Mucosa of rectum (tissue), 2 donors: ENCODE data around the gene CNEP1R1.

Source experiments
- H3K27ac ChIP-seq, 2 donors: one replicate each; pipeline ENCODE4 v1.7.0; 2013; ENCODE audit warnings: inconsistent platforms in 2 of 2, low read depth in 2 of 2, low read length in 2 of 2
- H3K27me3 ChIP-seq, 2 donors: one replicate each; pipeline ENCODE4 v1.7.0; 2013; ENCODE audit warnings: low read length in 2 of 2; ENCODE audit not compliant: control insufficient read depth in 2 of 2, insufficient read depth in 2 of 2
- H3K36me3 ChIP-seq, 2 donors: one replicate each; pipeline ENCODE4 v1.7.0; 2013; ENCODE audit warnings: low read length in 2 of 2; ENCODE audit not compliant: control insufficient read depth in 2 of 2, insufficient read depth in 2 of 2
- H3K4me1 ChIP-seq, 2 donors: one replicate each; pipeline ENCODE4 v1.7.0; 2013; ENCODE audit warnings: low read length in 2 of 2, mild to moderate bottlenecking in 1 of 2; ENCODE audit not compliant: control insufficient read depth in 2 of 2, insufficient read depth in 2 of 2
- H3K4me3 ChIP-seq, 2 donors: one replicate each; pipeline ENCODE4 v1.7.0; 2013; ENCODE audit warnings: low read length in 2 of 2
- H3K9ac ChIP-seq, 2 donors: one replicate each; pipeline ENCODE4 v1.7.0; 2013; ENCODE audit warnings: low read length in 2 of 2, low read depth in 1 of 2, mild to moderate bottlenecking in 1 of 2
- H3K9me3 ChIP-seq, 2 donors: one replicate each; pipeline ENCODE4 v1.7.0; 2013; ENCODE audit warnings: low read length in 2 of 2; ENCODE audit not compliant: control insufficient read depth in 2 of 2
- donor health status: healthy.
- donor health status: Normal muscosa, but diverticular disease.

CNEP1R1 gene

GRCh38 chr16:49995720-49996119 lies 29.3 kb upstream of the CNEP1R1 start:
- Histone ChIP-seq H3K9me3 (no peaks in the 10 kb centered on the region), H3K27ac (no peak overlapping the region), H3K27me3 (no peaks in the 10 kb centered on the region), H3K4me1 (no peaks in the 10 kb centered on the region), H3K9ac (no peak overlapping the region), H3K4me3 (no peak overlapping the region), H3K36me3 (no peaks in the 10 kb centered on the region)

GRCh38 chr16:49997721-49998251 lies 27.2 kb upstream of the CNEP1R1 start:
- Histone ChIP-seq H3K4me1 (no peaks in the 10 kb centered on the region), H3K9ac (no peak overlapping the region), H3K36me3 (no peaks in the 10 kb centered on the region), H3K9me3 (no peaks in the 10 kb centered on the region), H3K4me3 (no peak overlapping the region), H3K27me3 (no peaks in the 10 kb centered on the region), H3K27ac (no peak overlapping the region)

DNA sequence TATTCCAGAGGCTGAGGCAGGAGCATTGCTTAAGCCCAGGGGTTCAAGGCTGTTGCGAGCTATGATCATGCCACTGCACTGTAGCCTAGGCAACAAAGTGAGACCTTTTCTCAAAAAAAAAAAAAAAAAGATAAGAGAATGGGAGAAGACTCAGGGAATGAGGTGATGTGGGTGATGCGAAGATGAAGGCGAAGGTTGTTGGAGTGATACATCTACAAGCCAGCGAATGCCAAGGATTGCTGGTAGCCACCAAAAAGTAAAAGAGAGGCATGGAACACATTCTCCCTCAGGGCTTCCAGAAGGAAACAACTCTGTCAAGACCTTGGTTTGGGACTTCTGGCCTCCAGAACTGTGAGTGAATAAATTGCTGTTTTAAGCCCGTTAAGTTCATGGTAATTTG lies 26.0 kb upstream of the CNEP1R1 start:
- H3K27ac ChIP-seq = no peak overlapping the region
- no peaks in the 10 kb centered on the region for H3K4me1 ChIP-seq
- no peak overlapping the region for H3K4me3 ChIP-seq

GRCh38 chr16:50001144-50001543 lies 23.9 kb upstream of the CNEP1R1 start:
- Histone ChIP-seq H3K36me3 (no peaks in the 10 kb centered on the region), H3K9ac (no peak overlapping the region)

More for the DNA sequence above, 26.0 kb upstream of the CNEP1R1 start:
- Histone ChIP-seq H3K36me3 (no peaks in the 10 kb centered on the region), H3K9me3 (no peaks in the 10 kb centered on the region), H3K27me3 (no peaks in the 10 kb centered on the region), H3K9ac (no peak overlapping the region)

DNA sequence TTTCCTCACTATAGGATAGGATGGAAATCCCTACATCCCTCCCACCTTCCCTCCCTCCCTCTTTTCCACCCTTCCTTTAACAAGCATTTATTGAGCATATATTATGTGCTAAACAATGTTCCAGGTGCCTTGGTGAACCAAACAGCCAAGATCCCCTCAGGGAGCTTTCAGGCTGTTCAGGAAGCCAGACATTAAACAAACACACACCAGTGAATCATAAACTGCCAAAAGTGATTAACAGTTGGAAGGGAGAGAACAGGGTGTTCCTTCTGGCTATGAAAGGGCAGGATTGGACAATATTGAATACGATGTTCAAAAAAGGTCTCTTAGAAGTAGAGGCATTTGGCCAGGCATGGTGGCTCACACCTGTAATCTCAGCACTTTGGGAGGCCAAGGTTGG lies 22.8 kb upstream of the CNEP1R1 start:
- Histone ChIP-seq H3K4me1 (no peaks in the 10 kb centered on the region), H3K9me3 (no peaks in the 10 kb centered on the region), H3K27me3 (no peaks in the 10 kb centered on the region), H3K9ac (no peak overlapping the region), H3K27ac (no peak overlapping the region), H3K36me3 (no peaks in the 10 kb centered on the region), H3K4me3 (no peak overlapping the region)

More at GRCh38 chr16:50001144-50001543, 23.9 kb upstream of the CNEP1R1 start:
- H3K27me3 ChIP-seq = no peaks in the 10 kb centered on the region
- H3K4me1 ChIP-seq = no peaks in the 10 kb centered on the region
- no peak overlapping the region for H3K27ac ChIP-seq
- H3K4me3 ChIP-seq = no peak overlapping the region
- no peaks in the 10 kb centered on the region for H3K9me3 ChIP-seq

- Histone ChIP-seq H3K27me3 (no peaks in the 10 kb centered on the region), H3K36me3 (no peaks in the 10 kb centered on the region), H3K4me3 (no peak overlapping the region), H3K27ac (no peak overlapping the region), H3K4me1 (no peaks in the 10 kb centered on the region), H3K9me3 (no peaks in the 10 kb centered on the region), H3K9ac (no peak overlapping the region)
Measured at GRCh38 chr16:50004239-50004638, 20.8 kb upstream of the CNEP1R1 start.

GRCh38 chr16:50006964-50007363 lies 18.1 kb upstream of the CNEP1R1 start:
- Histone ChIP-seq H3K36me3 (no peaks in the 10 kb centered on the region), H3K4me1 (no peaks in the 10 kb centered on the region), H3K4me3 (no peak overlapping the region), H3K27ac (no peak overlapping the region), H3K27me3 (no peaks in the 10 kb centered on the region), H3K9me3 (no peaks in the 10 kb centered on the region), H3K9ac (no peak overlapping the region)

GRCh38 chr16:50007744-50008143 lies 17.3 kb upstream of the CNEP1R1 start:
- Histone ChIP-seq H3K9me3 (no peaks in the 10 kb centered on the region), H3K27ac (no peak overlapping the region), H3K36me3 (no peaks in the 10 kb centered on the region), H3K27me3 (no peaks in the 10 kb centered on the region), H3K4me3 (no peak overlapping the region), H3K4me1 (no peaks in the 10 kb centered on the region), H3K9ac (no peak overlapping the region)

DNA sequence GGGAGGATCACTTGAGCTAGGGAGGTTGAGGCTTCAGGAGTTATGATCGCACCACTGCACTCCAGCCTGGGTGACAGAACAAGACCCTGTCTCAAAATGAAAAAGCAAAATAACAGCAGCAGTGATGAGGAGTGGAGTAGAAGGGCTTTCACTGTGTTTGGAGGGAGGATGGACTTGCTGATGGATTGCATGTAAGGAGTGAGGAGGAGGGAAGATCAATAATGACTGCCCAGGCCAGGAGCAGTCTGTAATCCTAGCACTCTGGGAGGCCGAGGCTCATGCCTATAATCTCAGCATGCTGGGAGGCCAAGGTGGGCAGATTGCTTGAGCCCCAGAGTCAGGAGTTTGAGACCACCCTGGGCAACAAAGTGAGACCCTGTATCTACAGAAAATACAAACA lies 14.8 kb upstream of the CNEP1R1 start:
- no peaks in the 10 kb centered on the region for H3K9me3 ChIP-seq
- H3K36me3 ChIP-seq = no peaks in the 10 kb centered on the region
- H3K27ac ChIP-seq = no peak overlapping the region
- no peak overlapping the region for H3K9ac ChIP-seq
- H3K27me3 ChIP-seq = no peaks in the 10 kb centered on the region
- H3K4me3 ChIP-seq = no peak overlapping the region
- H3K4me1 ChIP-seq = no peaks in the 10 kb centered on the region

GRCh38 chr16:50011707-50012106 lies 13.3 kb upstream of the CNEP1R1 start:
- Histone ChIP-seq H3K9ac (no peak overlapping the region), H3K27ac (no peak overlapping the region), H3K4me3 (no peak overlapping the region), H3K27me3 (no peaks in the 10 kb centered on the region), H3K9me3 (no peaks in the 10 kb centered on the region), H3K4me1 (no peaks in the 10 kb centered on the region), H3K36me3 (no peaks in the 10 kb centered on the region)

GRCh38 chr16:50012182-50012581 lies 12.8 kb upstream of the CNEP1R1 start:
- Histone ChIP-seq H3K4me1 (no peaks in the 10 kb centered on the region), H3K27me3 (no peaks in the 10 kb centered on the region)

More at GRCh38 chr16:50012182-50012581, 12.8 kb upstream of the CNEP1R1 start:
- no peak overlapping the region for H3K4me3 ChIP-seq
- no peak overlapping the region for H3K9ac ChIP-seq
- H3K36me3 ChIP-seq = no peaks in the 10 kb centered on the region
- H3K9me3 ChIP-seq = no peaks in the 10 kb centered on the region
- no peak overlapping the region for H3K27ac ChIP-seq
